T-helper 22 cell (primary cell): ENCODE results near the gene RXRA.

Experiments used
- DNase-seq: peaks from one replicate; pipeline ENCODE4 v3.0.0-alpha.2; 2020; ENCODE audit warnings: low read depth

The RXRA gene

GRCh38 chr9:134338394-134339182 lies 12.3 kb downstream of the RXRA start:
- no peak for DNase-seq

- no peak for DNase-seq
Measured at GRCh38 chr9:134339183-134339806, 13.0 kb downstream of the RXRA start.

GRCh38 chr9:134340475-134341160 lies 14.4 kb downstream of the RXRA start:
- DNase-seq, result no peak

- DNase-seq, result no peak
Measured at GRCh38 chr9:134341306-134341705, 15.1 kb downstream of the RXRA start.

GRCh38 chr9:134341929-134342745 lies 15.9 kb downstream of the RXRA start:
- no peak for DNase-seq

GRCh38 chr9:134342746-134343115 lies 16.5 kb downstream of the RXRA start:
- DNase-seq, result no peak

GRCh38 chr9:134343637-134344036 lies 17.4 kb downstream of the RXRA start:
- DNase-seq, result no peak

- no peak for DNase-seq
Measured at GRCh38 chr9:134344068-134344799, 18.0 kb downstream of the RXRA start.

GRCh38 chr9:134344800-134345310 lies 18.6 kb downstream of the RXRA start:
- DNase-seq, result no peak

GRCh38 chr9:134345737-134346136 lies 19.5 kb downstream of the RXRA start:
- DNase-seq, result no peak

- no peak for DNase-seq
Measured at GRCh38 chr9:134346151-134346550, 19.9 kb downstream of the RXRA start.

GRCh38 chr9:134346840-134347583 lies 20.8 kb downstream of the RXRA start:
- no peak for DNase-seq

- DNase-seq, result no peak
Measured at GRCh38 chr9:134347996-134348395, 21.7 kb downstream of the RXRA start.

- DNase-seq, result no peak
Measured at GRCh38 chr9:134348404-134349155, 22.3 kb downstream of the RXRA start.

- no peak for DNase-seq
Measured at GRCh38 chr9:134349936-134350335, 23.7 kb downstream of the RXRA start.

GRCh38 chr9:134350416-134350994 lies 24.2 kb downstream of the RXRA start:
- DNase-seq, result no peak

- DNase-seq, result no peak
Measured at GRCh38 chr9:134351606-134352176, 25.4 kb downstream of the RXRA start.

GRCh38 chr9:134352247-134352933 lies 26.1 kb downstream of the RXRA start:
- no peak for DNase-seq

GRCh38 chr9:134353539-134353938 lies 27.3 kb downstream of the RXRA start:
- no peak for DNase-seq
